HG02981 (cell line): ENCODE results near the gene PRRC2C.
"Not testable (repeated sequence)": the region's sequence is repeated elsewhere in the genome, so short reads cannot be mapped to it uniquely, and the experiment has no call there.

Experiments used
- ATAC-seq: cut with Tn5 transposase; IDR thresholded peaks from one replicate; pipeline ENCODE4 v1.9.1; 2021; ENCODE audit warnings: mild to moderate bottlenecking, moderate library complexity; ENCODE audit not compliant: unreplicated experiment

The PRRC2C gene

DNA sequence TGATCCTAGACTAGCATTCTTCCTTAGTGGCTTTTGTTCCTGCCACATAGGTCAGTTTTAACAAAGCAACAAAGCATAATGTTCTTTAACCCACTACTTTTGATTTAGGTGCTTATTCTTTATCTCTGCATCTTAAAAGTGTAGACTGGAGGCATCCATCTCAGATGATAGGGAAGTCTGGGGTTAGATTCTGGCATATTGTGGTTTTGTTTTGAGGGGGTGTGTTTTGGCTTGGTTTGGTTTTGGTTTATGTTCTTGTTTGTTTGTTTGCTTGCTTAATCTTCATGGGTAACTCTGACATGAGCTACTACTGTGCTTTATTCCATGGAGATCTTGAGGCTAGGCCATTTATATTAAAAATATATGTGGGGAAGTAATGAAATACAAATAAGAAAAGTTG, 96.4 kb downstream of the PRRC2C start:
- no peak for ATAC-seq

DNA sequence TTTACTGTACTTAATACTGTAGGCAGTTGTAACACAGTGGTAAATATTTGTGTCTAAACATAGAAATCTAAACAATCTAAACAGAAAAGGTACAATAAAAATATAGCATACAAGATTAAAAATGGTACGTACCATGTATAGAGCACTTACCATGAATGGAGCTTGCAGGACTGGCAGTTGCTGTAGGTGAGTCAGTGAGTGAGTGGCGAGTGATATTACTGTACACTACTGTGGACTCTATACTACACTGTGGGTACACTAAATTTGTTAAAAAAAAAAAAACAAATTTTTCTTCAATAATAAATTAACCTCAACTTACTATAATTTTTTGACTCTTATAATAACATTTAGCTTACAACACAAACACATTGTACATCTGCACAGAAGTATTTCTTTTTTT, 97.3 kb downstream of the PRRC2C start:
- ATAC-seq: no peak

GRCh38 chr1:171583591-171584201, 98.4 kb downstream of the PRRC2C start:
- ATAC-seq: no peak

- ATAC-seq: no peak
Measured at GRCh38 chr1:171585715-171586114, 100.4 kb downstream of the PRRC2C start.

DNA sequence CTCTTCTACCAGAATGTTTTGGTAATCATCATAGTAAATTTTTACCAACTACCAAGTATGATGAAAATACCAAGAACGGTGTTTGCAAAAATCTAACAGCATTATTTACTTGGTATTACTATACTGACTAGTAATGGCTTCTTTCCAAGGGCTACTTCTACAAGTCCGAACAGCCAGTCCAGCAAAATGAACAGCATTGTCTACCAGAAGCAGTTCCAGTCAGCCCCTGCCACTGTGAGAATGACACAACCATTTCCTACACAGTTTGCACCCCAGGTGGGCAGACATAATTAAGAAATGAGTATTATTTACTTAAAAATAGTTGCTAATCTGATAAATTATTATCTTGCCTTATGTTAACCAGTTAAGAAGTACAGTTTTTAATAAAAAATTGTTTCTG, 102.9 kb downstream of the PRRC2C start:
- no peak for ATAC-seq

GRCh38 chr1:171590022-171590421, 104.7 kb downstream of the PRRC2C start:
- ATAC-seq: no peak

DNA sequence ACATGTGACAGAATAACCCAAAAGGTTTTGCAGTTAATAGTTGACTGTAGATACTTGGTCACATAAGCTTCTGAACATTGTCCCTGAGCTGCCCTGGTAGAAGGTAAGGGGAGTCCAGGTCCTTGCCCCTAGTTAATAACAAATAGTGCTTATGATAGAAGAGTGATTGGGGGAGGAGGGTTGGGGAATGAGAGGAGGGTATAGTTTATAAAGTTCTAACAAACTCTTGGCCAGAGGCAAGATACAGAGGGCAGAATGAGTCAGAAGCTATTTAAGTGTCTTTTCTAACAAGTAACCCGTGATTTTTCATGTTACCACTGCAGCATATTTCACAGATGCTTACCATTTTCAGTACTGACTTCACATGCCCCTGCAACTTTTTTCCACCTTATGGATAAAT, 110.0 kb downstream of the PRRC2C start:
- ATAC-seq: no peak

DNA sequence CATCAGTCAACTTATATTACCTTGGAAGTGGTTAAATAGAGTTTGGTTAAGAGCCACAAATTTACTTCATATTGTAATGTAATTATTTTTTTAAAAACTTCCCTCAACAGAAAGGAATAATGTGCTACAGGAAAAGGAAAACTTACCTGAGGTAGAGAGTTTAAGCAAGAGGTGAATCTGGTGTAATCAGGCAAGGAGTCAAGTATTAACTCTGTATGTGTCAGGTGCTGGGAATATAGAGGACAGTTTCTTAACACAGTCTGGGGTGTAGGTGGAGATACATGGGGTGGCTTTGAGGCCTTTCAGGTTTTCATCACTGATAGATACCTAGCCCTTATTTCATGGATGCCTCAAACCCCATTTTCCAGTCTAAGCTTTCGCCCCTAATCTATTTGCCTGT, 110.8 kb downstream of the PRRC2C start:
- ATAC-seq: no peak

DNA sequence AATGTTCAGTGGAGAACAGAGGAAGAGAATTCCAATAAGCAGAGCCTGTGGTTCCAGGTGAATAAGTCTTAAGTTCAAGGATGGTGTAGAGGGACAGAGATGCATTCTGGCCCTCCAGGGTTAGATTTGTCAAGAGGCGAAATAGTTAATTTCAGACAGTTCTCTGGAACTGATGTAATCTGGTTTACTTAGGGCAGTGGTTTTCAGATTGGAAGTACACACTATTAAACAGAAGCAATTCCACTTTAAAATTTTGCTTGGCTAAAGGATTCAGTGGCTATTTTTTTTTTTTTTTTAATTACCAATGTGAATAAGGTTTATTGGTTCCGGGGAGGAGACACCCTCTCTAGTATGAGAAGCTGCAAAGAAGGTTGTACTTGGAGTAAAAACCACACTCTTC, 111.4 kb downstream of the PRRC2C start:
- no peak for ATAC-seq

GRCh38 chr1:171597203-171597602, 111.9 kb downstream of the PRRC2C start:
- ATAC-seq: no peak

DNA sequence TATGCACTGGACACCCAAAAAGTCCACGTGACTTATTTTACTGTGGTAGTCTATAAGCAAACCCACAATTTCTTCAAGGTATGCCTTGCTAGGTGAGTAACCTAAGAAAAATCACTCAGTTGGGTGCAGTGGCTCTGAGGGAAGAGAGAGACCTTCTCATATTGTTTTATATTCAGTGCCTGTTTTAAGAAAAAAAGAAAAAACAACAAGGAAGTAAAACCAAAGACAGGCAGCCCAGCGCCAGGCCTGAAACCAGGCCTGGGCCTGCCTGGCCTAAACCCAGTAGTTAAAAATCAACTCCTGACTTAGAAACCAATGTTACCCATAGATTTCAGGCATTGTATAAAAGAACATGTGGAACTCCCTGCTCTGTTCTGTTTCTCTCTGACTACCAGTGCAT, 115.0 kb downstream of the PRRC2C start:
- peak; percentile 47 for ATAC-seq

GRCh38 chr1:171600862-171601261, 115.5 kb downstream of the PRRC2C start:
- no peak for ATAC-seq

- ATAC-seq: not testable (repeated sequence)
Measured at GRCh38 chr1:171603042-171603441, 117.7 kb downstream of the PRRC2C start.

DNA sequence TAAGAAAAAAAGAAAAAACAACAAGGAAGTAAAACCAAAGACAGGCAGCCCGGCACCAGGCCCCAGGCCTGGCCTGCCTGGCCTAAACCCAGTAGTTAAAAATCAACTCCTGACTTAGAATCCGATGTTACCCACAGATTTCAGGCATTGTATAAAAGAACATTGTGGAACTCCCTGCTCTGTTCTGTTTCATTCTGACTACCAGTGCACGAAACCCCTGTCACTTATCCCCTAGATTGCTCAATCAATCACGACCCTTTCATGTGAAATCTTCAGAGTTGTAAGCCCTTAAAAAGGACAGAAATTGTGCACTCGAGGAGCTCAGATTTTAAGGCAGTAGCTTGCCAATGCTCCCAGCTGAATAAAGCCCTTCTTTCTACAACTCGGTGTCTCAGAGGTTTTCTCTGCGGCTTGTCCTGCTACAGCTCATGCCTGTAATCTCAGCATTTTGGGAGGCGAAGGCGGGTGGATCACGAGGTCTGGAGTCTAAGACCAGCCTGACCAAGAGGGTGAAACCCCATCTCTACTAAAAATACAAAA, 121.1 kb downstream of the PRRC2C start:
- peak; percentile 53 for ATAC-seq

- ATAC-seq: peak; percentile 50
Measured at GRCh38 chr1:171610385-171610784, 125.1 kb downstream of the PRRC2C start.

DNA sequence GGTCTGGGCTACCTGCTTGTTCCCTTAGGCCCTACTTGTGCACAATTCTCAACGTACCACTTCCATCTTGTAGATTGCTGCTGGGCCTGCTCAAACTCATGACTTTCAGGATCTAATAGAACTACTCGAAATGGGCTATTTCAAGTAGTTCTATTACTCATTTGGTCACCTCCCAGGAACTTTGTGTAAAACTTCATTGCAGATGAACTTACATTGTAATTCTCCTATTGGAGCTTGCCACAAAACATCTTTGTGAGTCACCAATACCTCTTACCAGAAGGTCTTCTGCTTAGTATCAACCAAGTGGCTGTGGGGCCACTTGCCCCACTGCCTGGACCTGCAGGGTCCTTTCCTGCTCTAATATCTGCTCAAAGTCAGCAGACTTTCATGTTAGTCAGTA, 126.0 kb downstream of the PRRC2C start:
- no peak for ATAC-seq

DNA sequence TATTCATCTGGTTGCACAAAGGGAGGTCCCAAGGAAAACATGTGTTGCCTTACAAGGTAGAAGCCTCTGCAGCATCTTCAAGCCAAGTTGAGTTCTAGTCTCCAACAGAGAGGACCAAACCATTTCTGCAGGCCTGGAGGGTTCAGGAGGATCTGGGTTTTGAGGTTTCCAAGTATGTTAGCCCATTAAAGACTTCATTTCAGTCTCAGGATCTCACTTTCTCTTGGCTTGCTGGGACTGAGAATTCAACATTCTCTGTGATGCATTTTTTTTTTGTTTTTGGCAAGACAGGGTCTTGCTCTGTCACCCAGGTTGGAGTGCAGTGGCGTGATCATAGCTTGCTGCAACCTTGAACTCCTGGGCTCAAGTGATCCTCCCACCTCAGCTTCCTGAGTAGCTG, 128.0 kb downstream of the PRRC2C start:
- ATAC-seq: no peak

GRCh38 chr1:171615122-171615906, 130.0 kb downstream of the PRRC2C start:
- not testable (repeated sequence) for ATAC-seq

DNA sequence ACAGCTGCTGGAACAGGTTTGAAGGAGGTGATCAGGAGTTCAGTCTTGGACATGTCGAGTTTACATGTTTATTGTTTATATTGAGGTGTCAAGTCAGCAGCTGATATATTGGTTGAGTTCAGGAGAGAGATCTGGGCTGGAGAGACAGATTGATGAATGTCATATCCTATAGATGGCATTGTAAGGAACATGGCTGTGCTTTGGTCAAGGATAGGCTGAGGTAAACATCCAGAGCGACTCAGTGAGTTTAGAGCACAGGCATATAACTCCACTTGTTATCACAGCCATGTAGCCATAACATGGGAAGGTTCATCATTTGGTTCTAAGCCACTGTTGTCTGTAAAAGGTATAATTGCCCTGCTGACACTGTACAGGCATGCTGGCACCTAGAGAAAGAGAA, 131.3 kb downstream of the PRRC2C start:
- no peak for ATAC-seq

DNA sequence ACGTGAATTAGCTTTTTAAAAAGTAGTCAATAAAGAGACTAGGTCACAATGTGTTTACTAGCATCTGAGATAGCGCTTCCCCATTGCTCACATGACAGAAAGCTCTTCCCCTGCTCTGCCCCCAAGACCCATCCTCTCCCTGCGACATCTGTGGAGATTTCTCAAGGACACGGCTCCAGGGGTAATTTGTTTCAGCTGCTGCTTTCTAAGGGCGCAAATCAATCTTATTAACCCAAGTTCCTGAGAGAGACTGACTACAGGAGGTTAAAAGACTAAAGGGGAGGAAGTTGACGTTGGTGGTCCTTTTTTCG, 136.8 kb downstream of the PRRC2C start, which contains the start of gene MYOCOS:
MYOCOS (plus strand) TSS at position 92 of the 311 bp plus-strand sequence. CDS start 1,641 bp downstream, outside the sequence.
- ATAC-seq: no peak

GRCh38 chr1:171623651-171624331, 138.5 kb downstream of the PRRC2C start:
- no peak for ATAC-seq

DNA sequence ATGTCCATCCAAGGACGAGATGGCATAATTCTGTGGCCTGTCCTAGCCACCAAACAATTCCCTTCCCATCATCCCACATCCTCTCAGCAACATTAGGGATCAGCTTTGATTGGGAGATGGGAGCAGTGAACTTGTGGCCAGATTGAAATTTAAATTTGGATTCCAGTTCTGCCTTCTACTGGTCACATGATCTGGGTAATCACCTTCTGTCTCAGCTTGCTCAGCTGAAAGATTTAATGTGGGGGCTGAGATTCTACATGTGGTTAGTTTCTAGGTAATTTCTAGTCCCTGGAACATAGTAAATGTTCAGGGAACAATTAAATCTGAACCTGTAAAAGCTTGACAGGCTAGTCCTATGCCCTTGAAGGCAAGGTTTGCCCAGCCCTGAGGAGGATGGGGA, 139.9 kb downstream of the PRRC2C start:
- no peak for ATAC-seq
